Testis (tissue), 3 donors: ENCODE results near the gene ZSCAN26. TPM values are rescaled to one million over a fixed set of nuclear protein-coding genes. Genes with fewer than 3 reads are reported as not detected.

ENCODE experiments used
- DNase-seq: peaks from one replicate; pipeline ENCODE4 v3.0.0-alpha.2; 2019
- H3K27ac ChIP-seq, 2 donors: fragments of 200-600 bp; sonication (generic); one replicate each; pipeline ENCODE4 v1.5.1; 2019
- H3K27me3 ChIP-seq: fragments of 200-600 bp; sonication (generic); one replicate; pipeline ENCODE4 v1.5.1; 2019
- H3K36me3 ChIP-seq: fragments of 200-600 bp; sonication (generic); one replicate; pipeline ENCODE4 v1.5.1; 2017; ENCODE audit warnings: low read depth; ENCODE audit errors: missing control alignments
- H3K4me1 ChIP-seq: fragments of 200-600 bp; sonication (generic); one replicate; pipeline ENCODE4 v1.5.1; 2019
- H3K4me3 ChIP-seq, 2 donors: fragments of 200-600 bp; sonication (generic); one replicate each; pipeline ENCODE4 v1.5.1; 2017 to 2019
- H3K9me3 ChIP-seq: fragments of 200-600 bp; sonication (generic); one replicate; pipeline ENCODE4 v1.5.1; 2017
- CTCF ChIP-seq, 3 experiments: fragments of 450-650 bp in 2 of 3; fragments of 200-600 bp in 1 of 3; sonication (generic) in 1 of 3; IDR thresholded peaks; one replicate each; pipeline ENCODE4 v1.5.1; 2016 to 2019; ENCODE audit warnings: antibody characterized with exemption in 3 of 3, mild to moderate bottlenecking in 2 of 3, moderate library complexity in 1 of 3
- POLR2A ChIP-seq: fragments of 450-650 bp; IDR thresholded peaks from one replicate; pipeline ENCODE4 v1.6.1; 2017; ENCODE audit warnings: antibody characterized with exemption, mild to moderate bottlenecking, moderate library complexity
- WGBS, 2 donors: methylation state at CpG; one replicate each; pipeline ENCODE4 v1.1.5; 2018; 5-methylcytosine and 5-hydroxymethylcytosine counted together
- intact Hi-C: fragments of 100-400 bp; cut with DNase I; formaldehyde crosslinking; loops from one replicate; pipeline ENCODE4 v1.15.1; 2023; ENCODE audit warnings: low total_unique reads
- polyA plus RNA-seq: library from polyadenylated mRNA; stranded (reverse); fragments of 350-450 nt; fragmentation: Illumina TruSeq; extraction: RNeasy Lipid Tissue Mini Kit (QIAGEN cat#74804); gene quantifications from one replicate; pipeline ENCODE4 v1.2.3, GENCODE V29; 2014; ENCODE audit warnings: low read depth, low replicate concordance; ENCODE audit not compliant: insufficient read depth
- total RNA-seq, 2 donors: library from RNA; depleted of rRNA; stranded (reverse); fragments of >200 nt; gene quantifications; one replicate each; pipeline ENCODE4 v1.2.3, GENCODE V29; 2016

The ZSCAN26 gene
- total and polyA plus RNA-seq, 3 donors from 2014 or later, result 11.4 to 26.1 (median 16.4) TPM

DNA sequence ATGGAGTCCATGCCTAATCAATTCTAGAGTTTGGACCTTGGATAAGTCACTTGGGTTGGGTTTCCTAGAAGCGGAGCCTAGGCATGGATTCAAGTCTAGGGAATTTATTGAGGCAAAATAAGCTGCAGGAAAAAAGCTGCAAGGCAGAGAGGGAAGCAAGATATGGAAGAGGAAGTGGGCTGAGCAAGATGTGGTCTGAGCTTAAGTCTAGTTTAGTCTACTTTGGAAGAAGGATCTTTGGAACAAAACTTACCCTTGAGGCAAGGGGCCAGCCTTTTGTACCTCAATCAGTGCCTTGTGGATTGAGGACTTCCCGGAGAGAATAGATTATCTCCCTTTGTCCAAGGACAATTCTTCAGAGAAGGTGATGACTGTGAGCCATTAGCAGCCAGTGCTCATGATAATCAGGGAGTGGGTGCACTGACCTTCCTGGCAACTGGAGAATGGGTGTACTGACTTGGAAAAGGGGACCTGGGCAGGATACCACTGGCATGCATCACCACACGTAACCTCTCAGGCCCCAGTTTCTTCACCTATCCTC, 31.0 kb upstream of the ZSCAN26 start:
- Histone ChIP-seq H3K27me3 (no peaks in the 10 kb centered on the region), H3K36me3 (no peaks in the 10 kb centered on the region), H3K4me1 (no peaks in the 10 kb centered on the region), H3K27ac (no peak overlapping the region), H3K4me3 (no peak overlapping the region), H3K9me3 (no peaks in the 10 kb centered on the region)
- intact Hi-C loops, result no loop called here
- no peak for DNase-seq
- 80 to 89% methylated on average over 3 of the region's 3 CpGs for WGBS, 2 donors
- TF ChIP-seq POLR2A (no peak), CTCF (IDR thresholded peaks at IDR 0.05) (no peak)

DNA sequence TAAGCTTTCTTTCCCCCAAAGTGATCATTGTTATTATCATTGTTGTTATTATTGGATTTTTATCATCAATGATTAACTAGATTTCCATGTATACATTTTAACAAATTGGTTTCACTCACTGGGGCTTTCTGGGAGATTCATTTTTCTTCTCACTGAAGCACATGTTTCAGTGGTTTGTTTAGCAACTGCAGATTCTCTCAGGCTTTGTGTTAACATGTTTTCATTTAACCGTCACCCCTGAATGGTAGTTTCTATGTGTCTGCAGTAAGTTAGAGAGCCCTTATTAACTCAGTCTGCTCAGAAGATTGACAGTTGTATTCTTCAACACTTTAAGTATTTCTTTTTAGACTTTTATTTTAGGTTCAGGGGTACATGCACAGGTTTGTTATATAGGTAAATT, 27.3 kb upstream of the ZSCAN26 start:
- Histone ChIP-seq H3K4me3 (no peak overlapping the region), H3K27me3 (no peaks in the 10 kb centered on the region), H3K27ac (no peak overlapping the region), H3K36me3 (no peaks in the 10 kb centered on the region), H3K4me1 (no peaks in the 10 kb centered on the region), H3K9me3 (no peaks in the 10 kb centered on the region)
- intact Hi-C loops, result no loop called here
- no peak for DNase-seq
- TF ChIP-seq CTCF (IDR thresholded peaks at IDR 0.05) (no peak), POLR2A (no peak)
- WGBS, 2 donors, result 86 to 95% methylated on average over 1 of the region's 1 CpG

DNA sequence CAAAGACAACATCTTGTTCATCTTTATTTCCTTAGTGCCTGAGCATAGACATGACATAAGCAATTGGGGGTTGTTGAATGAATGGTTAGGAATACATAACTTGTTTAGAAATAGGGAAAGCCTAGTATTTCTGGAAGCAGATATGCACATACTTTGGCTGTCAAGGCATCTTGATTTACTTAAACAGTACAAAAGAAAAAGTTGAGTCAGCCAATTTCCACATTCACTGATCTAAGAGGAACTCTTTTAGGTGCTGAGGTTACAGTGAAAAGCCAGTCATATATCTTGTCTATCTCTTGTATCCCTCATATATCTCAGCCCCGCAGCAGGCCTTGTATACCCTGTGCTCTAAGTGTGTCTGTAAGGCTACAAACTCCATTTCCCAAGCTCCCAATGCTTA, 26.5 kb upstream of the ZSCAN26 start:
- Histone ChIP-seq H3K4me3 (no peak overlapping the region), H3K27me3 (no peaks in the 10 kb centered on the region), H3K27ac (no peak overlapping the region), H3K9me3 (no peaks in the 10 kb centered on the region), H3K36me3 (no peaks in the 10 kb centered on the region), H3K4me1 (no peaks in the 10 kb centered on the region)
- 95 to 100% methylated on average over 1 of the region's 1 CpG for WGBS, 2 donors
- intact Hi-C loops, result no loop called here
- DNase-seq, result no peak
- TF ChIP-seq CTCF (IDR thresholded peaks at IDR 0.05), result no peak
- TF ChIP-seq POLR2A, result no peak

GRCh38 chr6:28243946-28244345, 23.0 kb upstream of the ZSCAN26 start:
- no peaks in the 10 kb centered on the region for H3K27me3 ChIP-seq
- no peaks in the 10 kb centered on the region for H3K9me3 ChIP-seq
- H3K4me3 ChIP-seq, result no peak overlapping the region
- intact Hi-C loops, result no loop called here
- H3K4me1 ChIP-seq, result no peaks in the 10 kb centered on the region
- WGBS, 2 donors, result 92 to 94% methylated on average over 3 of the region's 3 CpGs
- H3K27ac ChIP-seq, result no peak overlapping the region
- TF ChIP-seq CTCF (IDR thresholded peaks at IDR 0.05), result no peak
- no peak for TF ChIP-seq POLR2A
- DNase-seq, result no peak
- H3K36me3 ChIP-seq, result no peaks in the 10 kb centered on the region

DNA sequence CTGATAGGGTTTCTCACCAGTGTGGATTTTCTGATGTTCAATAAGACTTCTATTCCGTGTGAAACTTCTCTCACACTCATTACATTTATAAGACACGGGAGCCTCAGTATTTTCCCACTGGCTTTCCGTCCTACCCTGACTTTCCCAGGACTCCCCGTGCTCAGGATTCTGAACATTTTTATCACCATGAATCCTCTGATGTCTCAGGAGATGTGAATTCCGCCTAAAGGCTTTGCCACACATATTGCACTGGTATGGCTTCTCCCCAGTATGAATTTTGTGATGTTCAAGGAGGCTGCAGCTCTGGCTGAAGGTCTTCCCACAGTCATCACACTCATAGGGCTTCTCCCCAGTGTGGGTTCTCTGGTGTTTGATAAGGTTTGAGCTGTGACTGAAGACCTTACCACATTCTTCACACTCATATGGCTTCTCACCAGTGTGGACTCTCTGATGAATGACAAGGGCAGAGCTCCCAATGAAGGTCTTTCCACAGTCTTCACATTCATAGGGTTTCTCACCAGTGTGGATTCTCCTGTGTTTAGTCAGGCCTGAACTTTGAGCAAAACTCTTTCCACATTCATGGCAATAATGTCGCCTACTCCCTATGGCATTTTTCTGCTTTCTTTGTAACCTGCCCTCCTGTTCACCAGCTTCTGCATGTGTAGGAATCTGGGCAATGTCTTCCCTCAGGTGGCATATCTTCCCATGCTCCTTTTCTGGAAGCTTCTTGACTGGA, 21.6 kb upstream of the ZSCAN26 start:
- H3K27me3 ChIP-seq, result no peaks in the 10 kb centered on the region
- H3K4me3 ChIP-seq, result no peak overlapping the region
- intact Hi-C loops, result no loop called here
- TF ChIP-seq POLR2A, result no peak
- no peak for TF ChIP-seq CTCF (IDR thresholded peaks at IDR 0.05)
- no peaks in the 10 kb centered on the region for H3K36me3 ChIP-seq
- H3K27ac ChIP-seq, result no peak overlapping the region
- no peaks in the 10 kb centered on the region for H3K9me3 ChIP-seq
- H3K4me1 ChIP-seq, result no peaks in the 10 kb centered on the region
- WGBS, 2 donors, result 91% methylated on average over 6 of the region's 6 CpGs
- DNase-seq, result no peak
